GF-D8 (cell line): ENCODE results near the gene PSORS1C1.
A peak's percentile ranks its signal among the peaks of the same experiment; 100 is the strongest.
"Not testable (repeated sequence)": the region's sequence is repeated elsewhere in the genome, so short reads cannot be mapped to it uniquely, and the experiment has no call there.

ENCODE experiments used
- DNase-seq: peaks from one replicate; lab custom pipeline; 2025; lab: John Stamatoyannopoulos, UW

The PSORS1C1 gene

GRCh38 chr6:31114541-31114878, at the start of gene PSORS1C1:
Gene PSORS1C1 (plus strand): TSS chr6:31114800. CDS start chr6:31129633, 14,833 bp downstream.
- no peak for DNase-seq

GRCh38 chr6:31065556-31065955, 49.0 kb upstream of the PSORS1C1 start:
- DNase-seq = no peak

- DNase-seq = not testable (repeated sequence)
Measured at GRCh38 chr6:31067028-31067427, 47.6 kb upstream of the PSORS1C1 start.

GRCh38 chr6:31067891-31068668, 46.5 kb upstream of the PSORS1C1 start:
- DNase-seq = not testable (repeated sequence)

GRCh38 chr6:31068669-31069340, 45.8 kb upstream of the PSORS1C1 start:
- peak; percentile 26 for DNase-seq

- DNase-seq = no peak
Measured at GRCh38 chr6:31070711-31071197, 43.8 kb upstream of the PSORS1C1 start.

- DNase-seq = no peak
Measured at GRCh38 chr6:31074401-31074800, 40.2 kb upstream of the PSORS1C1 start.

GRCh38 chr6:31075528-31075927, 39.1 kb upstream of the PSORS1C1 start:
- no peak for DNase-seq

GRCh38 chr6:31076611-31077010, 38.0 kb upstream of the PSORS1C1 start:
- DNase-seq = no peak

- DNase-seq = no peak
Measured at GRCh38 chr6:31079656-31080261, 34.8 kb upstream of the PSORS1C1 start.

GRCh38 chr6:31081872-31082271, 32.7 kb upstream of the PSORS1C1 start:
- DNase-seq = no peak

- no peak for DNase-seq
Measured at GRCh38 chr6:31083742-31084354, 30.8 kb upstream of the PSORS1C1 start.

GRCh38 chr6:31086788-31087440, 27.7 kb upstream of the PSORS1C1 start:
- DNase-seq = no peak

GRCh38 chr6:31087494-31088089, 27.0 kb upstream of the PSORS1C1 start:
- peak; percentile 24 for DNase-seq

- DNase-seq = no peak
Measured at GRCh38 chr6:31090275-31090972, 24.2 kb upstream of the PSORS1C1 start.

GRCh38 chr6:31090973-31091364, 23.6 kb upstream of the PSORS1C1 start:
- no peak for DNase-seq

- DNase-seq = no peak
Measured at GRCh38 chr6:31091680-31092079, 22.9 kb upstream of the PSORS1C1 start.

GRCh38 chr6:31092238-31092637, 22.4 kb upstream of the PSORS1C1 start:
- no peak for DNase-seq

GRCh38 chr6:31092769-31093505, 21.7 kb upstream of the PSORS1C1 start:
- no peak for DNase-seq

- peak; percentile 13 for DNase-seq
Measured at GRCh38 chr6:31094389-31094881, 20.2 kb upstream of the PSORS1C1 start.
